Panc1 (cell line): ENCODE results near the gene GPRC5D. TPM values are rescaled to one million over a fixed set of nuclear protein-coding genes. Genes with fewer than 3 reads are reported as not detected.

ENCODE experiments used
- ATAC-seq: fragments of 200-7000 bp; cut with Tn5 transposase; 2 replicates; pipeline ENCODE4 v1.9.1; 2020; ENCODE audit warnings: mild to moderate bottlenecking, moderate library complexity
- BruUV-seq: library from RNA; stranded (reverse); fragments of 400-500 nt; replicated peaks from 2 replicates; lab custom pipeline; 2021; lab: Mats Ljungman, UMichigan
- CTCF ChIA-PET: fragments of 300-600 bp; sonication (Branson Sonifier 250); formaldehyde crosslinking; loops from one replicate; lab custom pipeline; 2022; ENCODE audit warnings: antibody characterized with exemption; lab: Charles Lee
- POLR2A ChIA-PET: fragments of 300-600 bp; sonication (Branson Sonifier 250); formaldehyde crosslinking; loops from one replicate; lab custom pipeline; 2022; ENCODE audit warnings: antibody characterized with exemption; lab: Charles Lee
- DNase-seq: peaks from one replicate; pipeline ENCODE4 v3.0.0-alpha.2; 2010; ENCODE audit warnings: low read depth, low spot score
- H3K27ac ChIP-seq: 2 replicates; pipeline ENCODE4 v1.5.1; 2011; ENCODE audit warnings: mild to moderate bottlenecking, low read length, inconsistent platforms
- H3K27me3 ChIP-seq: fragments of 200-500 bp; sonication (Bioruptor generic); 2 replicates; pipeline ENCODE4 v1.6.0; 2014; ENCODE audit warnings: low read length, inconsistent platforms; ENCODE audit not compliant: control insufficient read depth, insufficient read depth
- H3K36me3 ChIP-seq: fragments of 200-500 bp; sonication (Bioruptor generic); 2 replicates; pipeline ENCODE4 v1.5.1; 2014; ENCODE audit warnings: inconsistent platforms, mild to moderate bottlenecking, low read length, moderate library complexity; ENCODE audit not compliant: control insufficient read depth, insufficient read depth
- H3K4me1 ChIP-seq: 2 replicates; pipeline ENCODE4 v1.5.1; 2011; ENCODE audit warnings: inconsistent platforms, mild to moderate bottlenecking, low read length, moderate library complexity; ENCODE audit not compliant: control insufficient read depth, insufficient read depth
- H3K4me3 ChIP-seq, 2 experiments: 2 replicates each; pipeline ENCODE4 v1.5.1; 2011 to 2012; ENCODE audit warnings: low read depth in 2 of 2, low read length in 2 of 2, mild to moderate bottlenecking in 2 of 2, inconsistent platforms in 1 of 2, moderate library complexity in 1 of 2
- H3K9me3 ChIP-seq: fragments of 200-500 bp; sonication (Bioruptor generic); 2 replicates; pipeline ENCODE4 v1.5.1; 2014; ENCODE audit warnings: low read depth, mild to moderate bottlenecking, inconsistent platforms, low read length, moderate library complexity; ENCODE audit not compliant: control insufficient read depth, insufficient read depth
- CTCF ChIP-seq: fragments of 450-650 bp; IDR thresholded peaks from 2 replicates; pipeline ENCODE4 v1.5.1; 2017; ENCODE audit warnings: mild to moderate bottlenecking
- POLR2AphosphoS5 ChIP-seq: IDR thresholded peaks from 2 replicates; pipeline ENCODE4 v1.6.1; 2012; ENCODE audit warnings: mild to moderate bottlenecking, low read depth, low read length, moderate library complexity
- SIN3A ChIP-seq: IDR thresholded peaks from 2 replicates; pipeline ENCODE4 v1.6.1; 2012; ENCODE audit warnings: low read depth, mild to moderate bottlenecking, low read length, moderate library complexity, borderline replicate concordance; ENCODE audit not compliant: insufficient read depth
- TCF7L2 ChIP-seq: IDR thresholded peaks from 2 replicates; pipeline ENCODE4 v1.6.1; 2011; ENCODE audit warnings: mild to moderate bottlenecking, low read depth, low read length, inconsistent platforms
- in situ Hi-C: cut with HindIII; loops from 2 replicates; pipeline ENCODE4 v1.10.0; 2016; ENCODE audit warnings: low sequenced_read_pairs, low pct_unique_long_range_greater_than_20kb
- intact Hi-C: fragments of 100-400 bp; cut with micrococcal nuclease; formaldehyde crosslinking; loops from one replicate; pipeline ENCODE4 v1.10.0; 2022; ENCODE audit not compliant: unreplicated experiment
- total RNA-seq: library from RNA; stranded (reverse); gene quantifications from one replicate; pipeline ENCODE4 v1.2.1, GENCODE V29; 2021; ENCODE audit not compliant: unreplicated experiment
- TF ChIP-seq, protein P1 (sequence below), 2 experiments: IDR thresholded peaks; 2 replicates each; pipeline ENCODE4 v1.6.1; 2011 to 2012; ENCODE audit warnings: low read depth in 2 of 2, control low read depth in 1 of 2, low read length in 1 of 2, mild to moderate bottlenecking in 1 of 2, moderate library complexity in 1 of 2; ENCODE audit not compliant: insufficient read depth in 1 of 2

Gene GPRC5D
- total RNA-seq, 1 experiment from 2014 or later, result not detected

DNA sequence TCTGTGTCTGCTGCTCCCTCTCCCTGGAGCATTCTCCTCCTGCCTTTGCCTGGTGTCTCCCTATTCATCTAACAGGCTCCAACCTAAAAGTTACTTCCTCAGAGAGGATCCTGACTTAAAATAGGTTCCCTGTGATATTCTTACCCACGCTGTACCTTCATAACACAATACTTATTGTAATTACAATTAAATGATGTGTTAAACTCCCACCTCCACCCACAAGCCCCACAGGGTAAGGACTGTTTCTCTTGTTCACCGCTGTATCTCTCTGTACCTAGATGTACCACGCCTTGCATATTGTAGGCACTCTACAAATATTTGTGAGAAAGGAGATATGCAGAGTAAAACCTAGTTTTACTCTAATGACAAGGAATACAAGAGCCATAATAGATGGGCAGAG is 43.1 kb upstream of the GPRC5D start:
- TF ChIP-seq SIN3A (no peak), CTCF (no peak), TCF7L2 (no peak), POLR2AphosphoS5 (no peak)
- TF ChIP-seq, protein P1, sequence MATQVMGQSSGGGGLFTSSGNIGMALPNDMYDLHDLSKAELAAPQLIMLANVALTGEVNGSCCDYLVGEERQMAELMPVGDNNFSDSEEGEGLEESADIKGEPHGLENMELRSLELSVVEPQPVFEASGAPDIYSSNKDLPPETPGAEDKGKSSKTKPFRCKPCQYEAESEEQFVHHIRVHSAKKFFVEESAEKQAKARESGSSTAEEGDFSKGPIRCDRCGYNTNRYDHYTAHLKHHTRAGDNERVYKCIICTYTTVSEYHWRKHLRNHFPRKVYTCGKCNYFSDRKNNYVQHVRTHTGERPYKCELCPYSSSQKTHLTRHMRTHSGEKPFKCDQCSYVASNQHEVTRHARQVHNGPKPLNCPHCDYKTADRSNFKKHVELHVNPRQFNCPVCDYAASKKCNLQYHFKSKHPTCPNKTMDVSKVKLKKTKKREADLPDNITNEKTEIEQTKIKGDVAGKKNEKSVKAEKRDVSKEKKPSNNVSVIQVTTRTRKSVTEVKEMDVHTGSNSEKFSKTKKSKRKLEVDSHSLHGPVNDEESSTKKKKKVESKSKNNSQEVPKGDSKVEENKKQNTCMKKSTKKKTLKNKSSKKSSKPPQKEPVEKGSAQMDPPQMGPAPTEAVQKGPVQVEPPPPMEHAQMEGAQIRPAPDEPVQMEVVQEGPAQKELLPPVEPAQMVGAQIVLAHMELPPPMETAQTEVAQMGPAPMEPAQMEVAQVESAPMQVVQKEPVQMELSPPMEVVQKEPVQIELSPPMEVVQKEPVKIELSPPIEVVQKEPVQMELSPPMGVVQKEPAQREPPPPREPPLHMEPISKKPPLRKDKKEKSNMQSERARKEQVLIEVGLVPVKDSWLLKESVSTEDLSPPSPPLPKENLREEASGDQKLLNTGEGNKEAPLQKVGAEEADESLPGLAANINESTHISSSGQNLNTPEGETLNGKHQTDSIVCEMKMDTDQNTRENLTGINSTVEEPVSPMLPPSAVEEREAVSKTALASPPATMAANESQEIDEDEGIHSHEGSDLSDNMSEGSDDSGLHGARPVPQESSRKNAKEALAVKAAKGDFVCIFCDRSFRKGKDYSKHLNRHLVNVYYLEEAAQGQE (IDR thresholded peaks at IDR 0.05; ENCODE audit: insufficient read depth in 1 of 2, low read depth in 2 of 2, low read length in 1 of 2), result no peak
- ATAC-seq, result no peak
- Histone ChIP-seq H3K27me3 (no peaks in the 10 kb centered on the region), H3K27ac (no peak overlapping the region), H3K9me3 (no peaks in the 10 kb centered on the region), H3K4me3 (no peak overlapping the region), H3K4me1 (no peaks in the 10 kb centered on the region; the same call in none of the 2 replicates), H3K36me3 (no peaks in the 10 kb centered on the region)
- in situ Hi-C loops (no loop called here), intact Hi-C loops (no loop called here)
- DNase-seq, result no peak
- ChIA-PET CTCF (interaction anchor here (0.6 kb wide), 1 partner anchor 72 kb away, joined by 9 read pairs; no protein-coding TSS in a partner anchor), POLR2A (no interaction called here)
- no TSS peak for BruUV-seq

- CTCF ChIA-PET, result interaction anchor here (0.6 to 0.7 kb wide), 2 partner anchors 36 to 81 kb away, joined by 3 to 6 read pairs; no protein-coding TSS in a partner anchor
- no peak for ATAC-seq
- no peak for TF ChIP-seq POLR2AphosphoS5
- no peak for TF ChIP-seq CTCF
- TF ChIP-seq TCF7L2, result no peak
- TF ChIP-seq, protein P1 (IDR thresholded peaks at IDR 0.05; ENCODE audit: insufficient read depth in 1 of 2, low read depth in 2 of 2, low read length in 1 of 2), result no peak
- no peak for TF ChIP-seq SIN3A
- H3K4me3 ChIP-seq, result no peak overlapping the region
- H3K27ac ChIP-seq, result no peak overlapping the region
- POLR2A ChIA-PET, result interaction anchor here (0.7 kb wide), 1 partner anchor 115 kb away, joined by 3 read pairs; no protein-coding TSS in a partner anchor
- no peaks in the 10 kb centered on the region; the same call in 1 of the 2 replicates for H3K4me1 ChIP-seq
- H3K27me3 ChIP-seq, result no peaks in the 10 kb centered on the region
- 0 out of 2 replicates have a peak, but pooled peaks cover under 1% of the 10 kb centered on the region for H3K36me3 ChIP-seq
- no TSS peak for BruUV-seq
- in situ Hi-C loops, result no loop called here
- no peak for DNase-seq
- intact Hi-C loops, result no loop called here
- no peaks in the 10 kb centered on the region for H3K9me3 ChIP-seq
Observed at GRCh38 chr12:12993367-12993766, 41.4 kb upstream of the GPRC5D start.
